HEK293 (cell line): Measurements from ENCODE around the gene LMF1.

Source experiments
- MEIS1 ChIP-seq: sonication (generic); formaldehyde crosslinking; IDR thresholded peaks from 2 replicates; pipeline ENCODE4 v1.8.1; 2022; ENCODE audit warnings: missing genetic modification reagents, mild to moderate bottlenecking, borderline replicate concordance
- ZNF214 ChIP-seq: fragments of 450-650 bp; formaldehyde crosslinking; IDR thresholded peaks from 2 replicates; pipeline ENCODE4 v1.5.1; 2017; ENCODE audit warnings: missing biosample characterization, mild to moderate bottlenecking, missing genetic modification characterization, borderline replicate concordance
- TF ChIP-seq, protein P1 (sequence below): fragments of 450-650 bp; formaldehyde crosslinking; IDR thresholded peaks from 2 replicates; pipeline ENCODE4 v1.5.1; 2016; ENCODE audit warnings: missing biosample characterization, missing genetic modification characterization

DNA sequence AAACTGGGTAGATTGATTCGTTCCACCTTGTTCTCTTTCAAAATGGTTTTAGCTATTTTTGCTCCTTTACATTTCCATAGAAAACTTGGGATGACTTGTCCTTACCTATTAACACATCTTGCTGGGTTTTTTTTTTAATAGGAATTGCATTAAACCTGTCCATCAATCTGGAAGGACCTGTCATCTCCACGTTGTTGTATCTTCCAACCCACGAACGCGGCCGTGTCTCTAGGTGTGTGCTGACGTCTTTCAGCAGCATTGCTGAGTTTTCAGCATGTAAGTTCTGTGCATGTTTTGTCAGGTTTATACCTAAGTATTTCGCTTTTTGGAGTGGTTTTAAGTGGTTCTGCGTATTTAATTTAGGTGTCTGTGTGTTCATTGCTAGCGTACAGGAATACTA lies 109.9 kb downstream of the LMF1 start:
- TF ChIP-seq, protein P1, sequence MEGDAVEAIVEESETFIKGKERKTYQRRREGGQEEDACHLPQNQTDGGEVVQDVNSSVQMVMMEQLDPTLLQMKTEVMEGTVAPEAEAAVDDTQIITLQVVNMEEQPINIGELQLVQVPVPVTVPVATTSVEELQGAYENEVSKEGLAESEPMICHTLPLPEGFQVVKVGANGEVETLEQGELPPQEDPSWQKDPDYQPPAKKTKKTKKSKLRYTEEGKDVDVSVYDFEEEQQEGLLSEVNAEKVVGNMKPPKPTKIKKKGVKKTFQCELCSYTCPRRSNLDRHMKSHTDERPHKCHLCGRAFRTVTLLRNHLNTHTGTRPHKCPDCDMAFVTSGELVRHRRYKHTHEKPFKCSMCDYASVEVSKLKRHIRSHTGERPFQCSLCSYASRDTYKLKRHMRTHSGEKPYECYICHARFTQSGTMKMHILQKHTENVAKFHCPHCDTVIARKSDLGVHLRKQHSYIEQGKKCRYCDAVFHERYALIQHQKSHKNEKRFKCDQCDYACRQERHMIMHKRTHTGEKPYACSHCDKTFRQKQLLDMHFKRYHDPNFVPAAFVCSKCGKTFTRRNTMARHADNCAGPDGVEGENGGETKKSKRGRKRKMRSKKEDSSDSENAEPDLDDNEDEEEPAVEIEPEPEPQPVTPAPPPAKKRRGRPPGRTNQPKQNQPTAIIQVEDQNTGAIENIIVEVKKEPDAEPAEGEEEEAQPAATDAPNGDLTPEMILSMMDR (tag by site-specific recombination): no peak
- TF ChIP-seq ZNF214 (tag by site-specific recombination) (no peak), MEIS1 (CRISPR knock-in tag) (no peak)
